MM.1S (cell line): ENCODE measurements around the gene RBMS3.

ENCODE experiments used
- DNase-seq: peaks from one replicate; pipeline ENCODE4 v3.0.0-alpha.2; 2015
- H2AFZ ChIP-seq: fragments of 300-600 bp; sonication (generic); 2 replicates; pipeline ENCODE4 v1.6.0; 2016; ENCODE audit warnings: antibody characterized with exemption, low read length
- H3F3A ChIP-seq: fragments of 300-600 bp; sonication (generic); 2 replicates; pipeline ENCODE4 v1.6.1; 2016; ENCODE audit warnings: mild to moderate bottlenecking, antibody characterized with exemption, low read length, moderate library complexity, mixed read lengths; ENCODE audit not compliant: insufficient read depth
- H3K27ac ChIP-seq: fragments of 300-600 bp; sonication (generic); 2 replicates; pipeline ENCODE4 v1.5.1; 2016; ENCODE audit warnings: mild to moderate bottlenecking, low read length
- H3K27me3 ChIP-seq: fragments of 300-600 bp; sonication (generic); replicated peaks from 2 replicates; pipeline ENCODE4 v1.6.0; 2016; ENCODE audit warnings: low read length; ENCODE audit not compliant: insufficient read depth
- H3K36me3 ChIP-seq: fragments of 300-600 bp; sonication (generic); replicated peaks from 2 replicates; pipeline ENCODE4 v1.6.1; 2016; ENCODE audit warnings: mild to moderate bottlenecking, low read length, mixed read lengths; ENCODE audit not compliant: insufficient read depth
- H3K4me1 ChIP-seq: fragments of 300-600 bp; sonication (generic); 2 replicates; pipeline ENCODE4 v1.6.1; 2016; ENCODE audit warnings: low read length, mixed read lengths
- H3K4me2 ChIP-seq: fragments of 300-600 bp; sonication (generic); 2 replicates; pipeline ENCODE4 v1.6.0; 2016; ENCODE audit warnings: low read depth, low read length
- H3K4me3 ChIP-seq: fragments of 300-600 bp; sonication (generic); 2 replicates; pipeline ENCODE4 v1.5.1; 2016; ENCODE audit warnings: low read length, mixed read lengths
- H3K79me2 ChIP-seq: fragments of 300-600 bp; sonication (generic); 2 replicates; pipeline ENCODE4 v1.6.1; 2016; ENCODE audit warnings: mixed run types, low read length, mixed read lengths
- H3K9ac ChIP-seq: fragments of 300-600 bp; sonication (generic); 2 replicates; pipeline ENCODE4 v1.6.1; 2016; ENCODE audit warnings: low read length, mixed read lengths
- H3K9me2 ChIP-seq: fragments of 300-600 bp; sonication (generic); replicated peaks from 2 replicates; pipeline ENCODE4 v1.6.1; 2016; ENCODE audit warnings: mild to moderate bottlenecking, low read length, mixed read lengths; ENCODE audit not compliant: insufficient read depth
- H3K9me3 ChIP-seq: fragments of 300-600 bp; sonication (generic); replicated peaks from 2 replicates; pipeline ENCODE4 v1.6.1; 2016; ENCODE audit warnings: mild to moderate bottlenecking, low read length, mixed read lengths; ENCODE audit not compliant: insufficient read depth
- H4K20me1 ChIP-seq: fragments of 300-600 bp; sonication (generic); 2 replicates; pipeline ENCODE4 v1.6.1; 2016; ENCODE audit warnings: mild to moderate bottlenecking, low read length, moderate library complexity, mixed read lengths; ENCODE audit not compliant: insufficient read depth
- EZH2 ChIP-seq: fragments of 300-600 bp; sonication (generic); optimal IDR thresholded peaks from 2 replicates; pipeline ENCODE3; 2017; ENCODE audit warnings: low read depth, mild to moderate bottlenecking, antibody characterized with exemption, low read length, mixed read lengths
- EZH2phosphoT487 ChIP-seq: fragments of 300-600 bp; sonication (generic); IDR thresholded peaks from 2 replicates; pipeline ENCODE4 v1.6.1; 2018; ENCODE audit warnings: antibody characterized with exemption, low read length
- TF ChIP-seq, protein P1 (sequence below): fragments of 300-600 bp; sonication (generic); IDR thresholded peaks from 2 replicates; pipeline ENCODE4 v1.5.1; 2016; ENCODE audit warnings: antibody characterized with exemption, low read length, mixed read lengths

RBMS3 gene

DNA sequence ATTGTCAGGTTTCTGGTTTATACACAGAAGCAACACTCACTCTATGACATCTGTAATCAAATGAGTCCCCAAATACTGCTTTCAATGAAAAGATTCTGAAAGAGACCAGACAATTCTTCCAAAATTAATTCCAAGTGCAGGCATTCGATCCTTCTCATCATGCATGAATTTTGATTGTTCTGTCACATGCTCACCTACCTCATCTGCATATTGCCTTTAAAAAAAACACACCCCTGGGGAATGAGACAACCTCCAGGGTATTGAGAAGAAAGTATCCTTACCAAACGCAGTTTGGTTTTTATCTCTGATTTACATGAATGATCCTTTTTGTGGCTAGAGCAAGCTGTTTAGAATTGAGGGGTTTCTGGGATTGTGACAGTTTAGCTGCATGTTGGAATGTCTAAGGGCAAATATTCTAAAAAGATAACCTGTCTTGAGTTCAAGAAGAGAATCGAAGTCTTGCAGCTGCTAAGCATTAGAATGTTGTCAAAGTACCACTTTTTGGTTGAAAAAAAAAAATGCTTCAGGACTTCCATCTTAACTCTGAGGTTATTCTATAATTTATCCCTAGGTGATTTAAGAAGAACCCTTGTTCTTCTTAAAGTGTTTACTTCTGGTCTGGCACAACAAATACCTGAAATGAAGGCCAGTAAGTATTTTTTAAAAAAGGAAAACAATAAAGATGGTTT, 653.1 kb downstream of the RBMS3 start:
- Histone ChIP-seq H3K27ac (no peak overlapping the region), H3K36me3 (no peaks in the 10 kb centered on the region), H3K27me3 (no peaks in the 10 kb centered on the region), H3K9ac (no peak overlapping the region), H3K4me3 (no peak overlapping the region), H3K9me2 (no peaks in the 10 kb centered on the region), H3K4me2 (no peak overlapping the region), H3K9me3 (no peaks in the 10 kb centered on the region), H4K20me1 (no peaks in the 10 kb centered on the region), H3K4me1 (peaks cover 23% of the 10 kb centered on the region), H3K79me2 (no peaks in the 10 kb centered on the region), H2AFZ (no peak overlapping the region), H3F3A (peaks cover 13% of the 10 kb centered on the region; the same call in 1 of the 2 replicates)
- no peak for DNase-seq
- TF ChIP-seq, protein P1, sequence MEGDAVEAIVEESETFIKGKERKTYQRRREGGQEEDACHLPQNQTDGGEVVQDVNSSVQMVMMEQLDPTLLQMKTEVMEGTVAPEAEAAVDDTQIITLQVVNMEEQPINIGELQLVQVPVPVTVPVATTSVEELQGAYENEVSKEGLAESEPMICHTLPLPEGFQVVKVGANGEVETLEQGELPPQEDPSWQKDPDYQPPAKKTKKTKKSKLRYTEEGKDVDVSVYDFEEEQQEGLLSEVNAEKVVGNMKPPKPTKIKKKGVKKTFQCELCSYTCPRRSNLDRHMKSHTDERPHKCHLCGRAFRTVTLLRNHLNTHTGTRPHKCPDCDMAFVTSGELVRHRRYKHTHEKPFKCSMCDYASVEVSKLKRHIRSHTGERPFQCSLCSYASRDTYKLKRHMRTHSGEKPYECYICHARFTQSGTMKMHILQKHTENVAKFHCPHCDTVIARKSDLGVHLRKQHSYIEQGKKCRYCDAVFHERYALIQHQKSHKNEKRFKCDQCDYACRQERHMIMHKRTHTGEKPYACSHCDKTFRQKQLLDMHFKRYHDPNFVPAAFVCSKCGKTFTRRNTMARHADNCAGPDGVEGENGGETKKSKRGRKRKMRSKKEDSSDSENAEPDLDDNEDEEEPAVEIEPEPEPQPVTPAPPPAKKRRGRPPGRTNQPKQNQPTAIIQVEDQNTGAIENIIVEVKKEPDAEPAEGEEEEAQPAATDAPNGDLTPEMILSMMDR: no peak
- no peak for TF ChIP-seq EZH2phosphoT487
- no peak for TF ChIP-seq EZH2

DNA sequence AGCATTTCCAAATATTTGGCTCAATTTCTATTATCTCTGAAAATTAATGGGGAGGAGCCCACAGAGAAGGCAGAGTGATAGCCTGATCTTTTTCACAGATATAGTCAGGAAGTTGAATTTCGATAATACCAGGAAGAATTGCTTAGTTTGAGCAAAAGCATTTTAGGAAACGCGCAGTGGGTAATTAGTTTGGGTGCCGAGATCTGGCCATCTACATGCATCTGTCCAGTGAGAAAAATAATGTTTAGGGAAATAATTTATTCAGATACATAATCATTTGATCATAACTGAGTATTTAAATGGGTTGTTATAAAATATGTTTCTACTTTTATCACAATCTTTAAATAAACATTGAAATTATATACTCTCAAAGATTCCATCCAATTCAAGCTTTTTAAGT, 653.9 kb downstream of the RBMS3 start:
- peaks cover 13% of the 10 kb centered on the region; the same call in 1 of the 2 replicates for H3F3A ChIP-seq
- no peak overlapping the region for H3K4me3 ChIP-seq
- no peak overlapping the region for H2AFZ ChIP-seq
- H3K4me1 ChIP-seq: peaks cover 24% of the 10 kb centered on the region
- H3K79me2 ChIP-seq: no peaks in the 10 kb centered on the region
- H3K9ac ChIP-seq: no peak overlapping the region
- no peaks in the 10 kb centered on the region for H3K9me3 ChIP-seq
- DNase-seq: no peak
- no peaks in the 10 kb centered on the region for H3K27me3 ChIP-seq
- no peak overlapping the region for H3K27ac ChIP-seq
- no peaks in the 10 kb centered on the region for H4K20me1 ChIP-seq
- TF ChIP-seq, protein P1: no peak
- TF ChIP-seq EZH2: no peak
- TF ChIP-seq EZH2phosphoT487: no peak
- no peak overlapping the region for H3K4me2 ChIP-seq
- H3K9me2 ChIP-seq: no peaks in the 10 kb centered on the region
- H3K36me3 ChIP-seq: no peaks in the 10 kb centered on the region

DNA sequence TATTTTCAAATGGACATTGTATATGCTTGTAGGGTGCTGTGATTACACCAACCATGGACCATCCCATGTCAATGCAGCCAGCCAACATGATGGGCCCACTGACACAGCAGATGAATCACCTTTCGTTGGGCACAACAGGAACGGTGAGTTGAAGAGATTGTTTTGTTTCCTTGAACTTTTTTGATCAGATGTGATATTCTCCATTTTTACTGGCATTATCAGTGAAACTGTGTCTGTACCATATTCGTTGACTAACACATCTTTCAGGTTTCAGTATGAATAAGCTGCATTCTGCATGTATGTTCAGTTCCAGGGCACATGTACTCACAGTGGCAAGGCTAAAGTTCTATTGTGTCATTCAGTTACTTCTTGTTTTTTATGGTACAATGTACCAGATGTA, 655.2 kb downstream of the RBMS3 start:
- no peaks in the 10 kb centered on the region for H3K9me3 ChIP-seq
- H3K4me2 ChIP-seq: peak overlapping the region; percentile 38
- H3K36me3 ChIP-seq: no peaks in the 10 kb centered on the region
- DNase-seq: peak; percentile 47
- H3F3A ChIP-seq: peaks cover 13% of the 10 kb centered on the region; the same call in 1 of the 2 replicates
- H3K79me2 ChIP-seq: no peaks in the 10 kb centered on the region
- no peaks in the 10 kb centered on the region for H3K27me3 ChIP-seq
- H4K20me1 ChIP-seq: no peaks in the 10 kb centered on the region
- no peak overlapping the region for H3K9ac ChIP-seq
- TF ChIP-seq EZH2 (no peak), EZH2phosphoT487 (no peak)
- TF ChIP-seq, protein P1: no peak
- H2AFZ ChIP-seq: no peak overlapping the region
- peak overlapping the region; percentile 7; the same call in 1 of the 2 replicates for H3K4me3 ChIP-seq
- H3K9me2 ChIP-seq: no peaks in the 10 kb centered on the region
- H3K4me1 ChIP-seq: peaks cover 26% of the 10 kb centered on the region
- peak overlapping the region; percentile 57; the same call in 1 of the 2 replicates for H3K27ac ChIP-seq
